Skeletal muscle tissue (tissue), 4 donors: ENCODE measurements around the gene D2HGDH. TPM values are rescaled to one million over a fixed set of nuclear protein-coding genes. Genes with fewer than 3 reads are reported as not detected.
A peak's percentile ranks its signal among the peaks of the same experiment; 100 is the strongest.
"Not testable (repeated sequence)": the region's sequence is repeated elsewhere in the genome, so short reads cannot be mapped to it uniquely, and the experiment has no call there.

ENCODE experiments used
- H3K27ac ChIP-seq: one replicate; pipeline ENCODE4 v1.7.0; 2013; ENCODE audit warnings: mild to moderate bottlenecking, low read depth, low read length, inconsistent platforms
- H3K27me3 ChIP-seq, 3 donors: one replicate each; pipeline ENCODE4 v1.7.0; 2013; ENCODE audit warnings: low read length in 3 of 3; ENCODE audit not compliant: control insufficient read depth in 3 of 3, insufficient read depth in 3 of 3
- H3K36me3 ChIP-seq, 3 donors: one replicate each; pipeline ENCODE4 v1.7.0; 2013; ENCODE audit warnings: low read length in 3 of 3; ENCODE audit not compliant: control insufficient read depth in 3 of 3, insufficient read depth in 3 of 3
- H3K4me1 ChIP-seq, 3 donors: one replicate each; pipeline ENCODE4 v1.7.0; 2013; ENCODE audit warnings: low read length in 3 of 3, mild to moderate bottlenecking in 3 of 3; ENCODE audit not compliant: control insufficient read depth in 3 of 3, insufficient read depth in 3 of 3
- H3K4me3 ChIP-seq, 3 donors: one replicate each; pipeline ENCODE4 v1.7.0; 2013; ENCODE audit warnings: low read length in 3 of 3
- H3K9ac ChIP-seq, 3 donors: one replicate each; pipeline ENCODE4 v1.7.0; 2013; ENCODE audit warnings: low read length in 3 of 3, mild to moderate bottlenecking in 3 of 3, moderate library complexity in 2 of 3, low read depth in 1 of 3
- H3K9me3 ChIP-seq, 3 donors: one replicate each; pipeline ENCODE4 v1.7.0; 2013; ENCODE audit warnings: low read length in 3 of 3; ENCODE audit not compliant: control insufficient read depth in 3 of 3
- total RNA-seq: library from RNA; depleted of rRNA; stranded (reverse); fragments of >200 nt; gene quantifications from one replicate; pipeline ENCODE4 v1.2.3, GENCODE V29; 2014
- donor health status: Osteomylitis.

Gene D2HGDH
- total RNA-seq, 1 donor from 2014 or later, result 5.7 TPM

GRCh38 chr2:241734208-241734466 lies 293 bp upstream of the D2HGDH start:
- Histone ChIP-seq H3K9me3 (no peaks in the 10 kb centered on the region), H3K4me1 (peaks cover 5 to 16% (median 14%) of the 10 kb centered on the region in 3 donors), H3K27me3 (no peaks in the 10 kb centered on the region), H3K36me3 (peaks cover 0 to 13% (median 5%) of the 10 kb centered on the region in 3 donors), H3K4me3 (peak overlapping the region; percentile 38 to 92 (median 63)), H3K27ac (no peak overlapping the region), H3K9ac (peak overlapping the region; percentile 17 to 75 (median 72))

- H3K27me3 ChIP-seq, result no peaks in the 10 kb centered on the region
- peaks cover 4 to 20% (median 13%) of the 10 kb centered on the region in 3 donors for H3K4me1 ChIP-seq
- peaks cover under 1 to 14% (median 7%) of the 10 kb centered on the region in 3 donors for H3K36me3 ChIP-seq
- H3K9me3 ChIP-seq, result no peaks in the 10 kb centered on the region
- no peak overlapping the region for H3K27ac ChIP-seq
- H3K4me3 ChIP-seq, result no peak overlapping the region
- H3K9ac ChIP-seq, result no peak overlapping the region
These were observed 1.7 kb downstream of the D2HGDH start for GRCh38 chr2:241736111-241736510.

- Histone ChIP-seq H3K4me3 (no peak overlapping the region), H3K27me3 (no peaks in the 10 kb centered on the region), H3K36me3 (peaks cover 6 to 17% (median 7%) of the 10 kb centered on the region in 3 donors), H3K27ac (no peak overlapping the region), H3K9me3 (no peaks in the 10 kb centered on the region), H3K4me1 (peaks cover 4 to 20% (median 13%) of the 10 kb centered on the region in 3 donors), H3K9ac (peak overlapping the region in 1 of 3 donors; percentile 8)
These were observed 3.7 kb downstream of the D2HGDH start for GRCh38 chr2:241738040-241738686.

GRCh38 chr2:241739177-241739576 lies 4.7 kb downstream of the D2HGDH start:
- no peaks in the 10 kb centered on the region for H3K9me3 ChIP-seq
- H3K9ac ChIP-seq, result no peak overlapping the region
- no peak overlapping the region for H3K4me3 ChIP-seq
- no peaks in the 10 kb centered on the region for H3K27me3 ChIP-seq
- peaks cover 12 to 24% (median 16%) of the 10 kb centered on the region in 3 donors for H3K36me3 ChIP-seq
- no peak overlapping the region for H3K27ac ChIP-seq
- H3K4me1 ChIP-seq, result peaks cover 0 to 16% (median 9%) of the 10 kb centered on the region in 3 donors

- no peaks in the 10 kb centered on the region for H3K9me3 ChIP-seq
- H3K27ac ChIP-seq, result no peak overlapping the region
- H3K4me3 ChIP-seq, result no peak overlapping the region
- peaks cover 0 to 16% (median 8%) of the 10 kb centered on the region in 3 donors for H3K4me1 ChIP-seq
- H3K9ac ChIP-seq, result no peak overlapping the region
- no peaks in the 10 kb centered on the region for H3K27me3 ChIP-seq
- H3K36me3 ChIP-seq, result peaks cover 17 to 29% (median 21%) of the 10 kb centered on the region in 3 donors
These were observed 5.2 kb downstream of the D2HGDH start for GRCh38 chr2:241739651-241740050.

- no peak overlapping the region for H3K4me3 ChIP-seq
- no peaks in the 10 kb centered on the region for H3K27me3 ChIP-seq
- H3K36me3 ChIP-seq, result peaks cover 28 to 42% (median 34%) of the 10 kb centered on the region in 3 donors
- no peak overlapping the region for H3K9ac ChIP-seq
- no peak overlapping the region for H3K27ac ChIP-seq
- H3K4me1 ChIP-seq, result peaks cover 0 to 4% (median 0%) of the 10 kb centered on the region in 3 donors
- H3K9me3 ChIP-seq, result no peaks in the 10 kb centered on the region
These were observed 6.6 kb downstream of the D2HGDH start for GRCh38 chr2:241741016-241741415.

DNA sequence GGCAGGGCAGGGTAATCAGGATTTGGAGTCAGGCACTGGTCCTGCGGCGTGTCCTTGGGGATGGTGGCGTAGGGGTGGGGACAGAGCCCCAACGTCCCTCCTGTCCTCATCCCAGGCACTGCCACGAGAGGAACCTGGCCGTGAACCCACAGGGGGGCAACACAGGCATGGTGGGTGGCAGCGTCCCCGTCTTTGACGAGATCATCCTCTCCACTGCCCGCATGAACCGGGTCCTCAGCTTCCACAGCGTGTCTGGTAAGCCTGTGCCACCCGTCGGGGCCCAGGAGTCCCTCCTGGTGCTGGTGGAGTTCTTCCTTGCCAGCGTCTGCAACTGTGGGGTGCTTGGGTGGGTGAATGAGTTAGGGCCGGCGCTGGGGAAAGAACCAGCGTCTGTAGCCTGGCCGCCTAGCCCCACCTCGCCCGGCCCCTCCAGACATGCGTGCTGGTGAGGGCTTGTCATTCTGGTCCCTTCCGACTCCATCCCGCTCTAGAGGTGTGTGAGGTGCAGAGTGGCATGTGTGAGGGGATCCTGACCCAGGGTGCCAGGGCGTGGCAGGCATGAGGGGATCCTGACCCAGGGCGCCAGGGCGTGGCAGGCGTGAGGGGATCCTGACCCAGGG lies 8.0 kb downstream of the D2HGDH start:
- Histone ChIP-seq H3K9ac (no peak overlapping the region), H3K36me3 (peaks cover 28 to 45% (median 35%) of the 10 kb centered on the region in 3 donors)

GRCh38 chr2:241743008-241743407 lies 8.6 kb downstream of the D2HGDH start:
- H3K36me3 ChIP-seq, result peaks cover 30 to 48% (median 35%) of the 10 kb centered on the region in 3 donors
- not testable (repeated sequence) for H3K4me1 ChIP-seq, H3K9ac ChIP-seq, H3K27ac ChIP-seq, H3K4me3 ChIP-seq, H3K27me3 ChIP-seq, H3K9me3 ChIP-seq

More for the DNA sequence above, 8.0 kb downstream of the D2HGDH start:
- Histone ChIP-seq H3K27me3 (no peaks in the 10 kb centered on the region), H3K4me3 (no peak overlapping the region), H3K27ac (no peak overlapping the region), H3K4me1 (peaks cover 0 to 4% (median 0%) of the 10 kb centered on the region in 3 donors), H3K9me3 (no peaks in the 10 kb centered on the region)

DNA sequence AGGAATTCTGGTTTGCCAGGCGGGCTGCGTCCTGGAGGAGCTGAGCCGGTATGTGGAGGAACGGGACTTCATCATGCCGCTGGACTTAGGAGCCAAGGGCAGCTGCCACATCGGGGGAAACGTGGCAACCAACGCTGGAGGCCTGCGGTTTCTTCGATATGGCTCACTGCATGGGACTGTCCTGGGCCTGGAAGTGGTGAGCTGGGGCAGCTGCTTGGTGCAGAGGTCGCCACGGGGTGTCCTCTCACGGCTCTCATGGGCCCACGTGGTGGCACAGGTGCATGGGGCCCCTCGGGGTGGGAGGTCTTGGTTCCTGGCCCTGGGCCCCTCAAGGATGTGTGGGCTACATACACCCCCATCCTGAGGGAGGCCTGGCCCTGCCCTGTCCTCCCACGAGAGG lies 9.2 kb downstream of the D2HGDH start:
- Histone ChIP-seq H3K9ac (no peak overlapping the region), H3K4me3 (no peak overlapping the region), H3K36me3 (peaks cover 25 to 43% (median 35%) of the 10 kb centered on the region in 3 donors), H3K27ac (no peak overlapping the region), H3K27me3 (no peaks in the 10 kb centered on the region), H3K9me3 (no peaks in the 10 kb centered on the region), H3K4me1 (peaks cover 0 to 4% (median 0%) of the 10 kb centered on the region in 3 donors)

- Histone ChIP-seq H3K36me3 (peaks cover 30 to 42% (median 41%) of the 10 kb centered on the region in 3 donors), H3K4me1 (peaks cover 0 to 4% (median 0%) of the 10 kb centered on the region in 3 donors), H3K27me3 (no peaks in the 10 kb centered on the region), H3K4me3 (no peak overlapping the region), H3K9me3 (no peaks in the 10 kb centered on the region), H3K9ac (no peak overlapping the region), H3K27ac (no peak overlapping the region)
These were observed 9.8 kb downstream of the D2HGDH start for GRCh38 chr2:241744028-241744754.
